Heart left ventricle (tissue), 16 donors: ENCODE results near the gene SNRPE. TPM values are rescaled to one million over a fixed set of nuclear protein-coding genes. Genes with fewer than 3 reads are reported as not detected.
"Not testable (repeated sequence)": the region's sequence is repeated elsewhere in the genome, so short reads cannot be mapped to it uniquely, and the experiment has no call there.

ENCODE experiments used
- ATAC-seq, 4 donors: fragments of 200-7000 bp; cut with Tn5 transposase; one replicate each; pipeline ENCODE4 v1.9.1; 2020 to 2022; ENCODE audit warnings: moderate library complexity in 4 of 4, mild to moderate bottlenecking in 3 of 4, moderate number of reproducible peaks in 1 of 4
- DNase-seq, 5 donors: peaks; one replicate each; pipeline ENCODE4 v3.0.0-alpha.2; 2020
- H3K27ac ChIP-seq, 12 donors: fragments of 200-600 bp; sonication (generic) in 4 of 12; one replicate each; pipeline versions ENCODE4 v1.5.0 to v1.8.0; 2016 to 2022; ENCODE audit warnings: mild to moderate bottlenecking in 2 of 12
- H3K27me3 ChIP-seq, 9 donors: fragments of 200-600 bp; sonication (generic) in 2 of 9; one replicate each; pipeline versions ENCODE4 v1.5.1 to v1.8.0; 2016 to 2022; ENCODE audit warnings: mild to moderate bottlenecking in 3 of 9
- H3K36me3 ChIP-seq, 9 donors: fragments of 200-600 bp; sonication (generic) in 2 of 9; one replicate each; pipeline versions ENCODE4 v1.5.0 to v1.8.0; 2018 to 2022; ENCODE audit warnings: mild to moderate bottlenecking in 2 of 9
- H3K4me1 ChIP-seq, 12 donors: fragments of 200-600 bp; sonication (generic) in 4 of 12; one replicate each; pipeline versions ENCODE4 v1.5.0 to v1.8.0; 2016 to 2022; ENCODE audit warnings: mild to moderate bottlenecking in 3 of 12
- H3K4me3 ChIP-seq, 12 donors: fragments of 200-600 bp; sonication (generic) in 4 of 12; one replicate each; pipeline versions ENCODE4 v1.5.0 to v1.8.0; 2017 to 2022; ENCODE audit warnings: mild to moderate bottlenecking in 9 of 12, moderate library complexity in 4 of 12
- H3K9me3 ChIP-seq, 12 donors: fragments of 200-600 bp; sonication (generic) in 4 of 12; one replicate each; pipeline versions ENCODE4 v1.5.0 to v1.8.0; 2016 to 2022; ENCODE audit warnings: mild to moderate bottlenecking in 1 of 12
- POLR2A ChIP-seq, 2 donors: fragments of 450-650 bp; IDR thresholded peaks; one replicate each; pipeline ENCODE4 v1.6.1; 2017; ENCODE audit warnings: antibody characterized with exemption in 2 of 2, mild to moderate bottlenecking in 2 of 2, moderate library complexity in 2 of 2
- WGBS, 4 donors: extraction: QIAGEN DNeasy Blood & Tissue Kit in 2 of 4; methylation state at CpG; one replicate each; pipeline versions ENCODE4 v1.1.5 to v1.1.7; 2013 to 2018; 5-methylcytosine and 5-hydroxymethylcytosine counted together
- intact Hi-C, 10 donors: fragments of 100-400 bp; cut with DNase I; formaldehyde crosslinking; loops; one replicate each; pipeline versions ENCODE4 v1.11.1 to v1.14.2; 2022
- polyA plus RNA-seq, 2 donors: library from polyadenylated mRNA; stranded (reverse); fragments of 200-250 nt; gene quantifications; one replicate each; pipeline ENCODE4 v1.2.3, GENCODE V29; 2013
- total RNA-seq, 9 donors: library from RNA; depleted of rRNA in 2 of 9; stranded (reverse); fragments of >200 nt in 2 of 9; fragmentation: NEBNext Ultra II Directional in 3 of 9; extraction: Animal tissue kit (Norgen Biotek cat#: 25700) in 3 of 9; gene quantifications; one replicate each; pipeline versions ENCODE4 v1.1.0 to v1.2.4, GENCODE V29; 2016 to 2023
- TF ChIP-seq, protein P1 (sequence below), 12 donors: fragments of 200-600 bp; sonication (generic) in 4 of 12; IDR thresholded peaks; one replicate each; pipeline versions ENCODE4 v1.5.0 to v1.8.0; 2018 to 2022; ENCODE audit warnings: antibody characterized with exemption in 12 of 12, mild to moderate bottlenecking in 5 of 12
- donor health status: ischemic (EF 13 %, LVEDD 7.1; RV severe dilation, severe dysfunction).
- donor health status: healthy with polysubstance abuse.
- donor health status: DM: no; HTN: yes; CAD: no.
- donor health status: DM: no; HTN: no; CAD: no.
- donor health status: ischemic (EF 25% LVEDD 6.9; RV normal size, moderate dysfunction).
- donor health status: ischemic (EF 25% LVEDD 5.7; RV mildly dilated, moderate dysfunction).
- donor health status: healthy.
- donor health status: DM: yes; HTN: yes; CAD: no.
- donor health status: ischemic (EF 35%, LVEDD 5.7; RV mildly dilated, moderate dysfunction).
- donor health status: nonischemic (EF 11% LVEDD 7.7; RV severe dilation, severe dysfunction).
- donor health status: DM: yes; HTN: yes; CAD: no.
- donor health status: PGD.
- donor health status: ischemic (EF 29% LVEDD 5.4; RV normal size, mild dysfunction).
- donor health status: nonischemic (EF 23%, LVEDD 6.1; RV moderate dilation, normal function).

The SNRPE gene
- total and polyA plus RNA-seq, 11 donors, result 17.7 to 124 (median 59.2) TPM

DNA sequence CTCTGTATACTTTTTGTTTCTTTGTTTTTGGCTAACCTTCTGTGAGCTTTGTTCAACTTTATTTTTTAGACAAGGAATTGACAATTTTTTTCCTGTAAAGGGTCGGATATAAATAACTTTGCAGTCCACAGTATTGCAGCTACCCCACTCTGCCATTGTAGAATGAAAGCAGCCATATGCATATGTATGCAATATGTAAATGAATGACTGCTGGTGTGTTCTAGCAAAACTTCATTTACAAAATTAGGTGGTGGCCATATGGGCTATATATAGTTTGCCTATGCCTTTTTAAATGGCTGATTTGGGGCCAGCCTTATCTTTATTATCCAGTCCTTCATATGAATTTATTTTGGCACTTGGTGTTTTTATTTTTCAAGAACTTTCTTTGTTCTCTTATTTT, 18.0 kb upstream of the SNRPE start:
- ATAC-seq (no peak), DNase-seq (no peak)
- Histone ChIP-seq H3K9me3 (no peaks in the 10 kb centered on the region), H3K27ac (no peak overlapping the region), H3K4me3 (no peak overlapping the region), H3K36me3 (peaks cover under 1 to 97% (median 84%) of the 10 kb centered on the region in 9 donors), H3K4me1 (peaks cover 0 to 7% (median 0%) of the 10 kb centered on the region in 12 donors), H3K27me3 (no peaks in the 10 kb centered on the region)
- intact Hi-C loops, result no loop called here
- no peak for TF ChIP-seq POLR2A (IDR thresholded peaks at IDR 0.05)
- TF ChIP-seq, protein P1, sequence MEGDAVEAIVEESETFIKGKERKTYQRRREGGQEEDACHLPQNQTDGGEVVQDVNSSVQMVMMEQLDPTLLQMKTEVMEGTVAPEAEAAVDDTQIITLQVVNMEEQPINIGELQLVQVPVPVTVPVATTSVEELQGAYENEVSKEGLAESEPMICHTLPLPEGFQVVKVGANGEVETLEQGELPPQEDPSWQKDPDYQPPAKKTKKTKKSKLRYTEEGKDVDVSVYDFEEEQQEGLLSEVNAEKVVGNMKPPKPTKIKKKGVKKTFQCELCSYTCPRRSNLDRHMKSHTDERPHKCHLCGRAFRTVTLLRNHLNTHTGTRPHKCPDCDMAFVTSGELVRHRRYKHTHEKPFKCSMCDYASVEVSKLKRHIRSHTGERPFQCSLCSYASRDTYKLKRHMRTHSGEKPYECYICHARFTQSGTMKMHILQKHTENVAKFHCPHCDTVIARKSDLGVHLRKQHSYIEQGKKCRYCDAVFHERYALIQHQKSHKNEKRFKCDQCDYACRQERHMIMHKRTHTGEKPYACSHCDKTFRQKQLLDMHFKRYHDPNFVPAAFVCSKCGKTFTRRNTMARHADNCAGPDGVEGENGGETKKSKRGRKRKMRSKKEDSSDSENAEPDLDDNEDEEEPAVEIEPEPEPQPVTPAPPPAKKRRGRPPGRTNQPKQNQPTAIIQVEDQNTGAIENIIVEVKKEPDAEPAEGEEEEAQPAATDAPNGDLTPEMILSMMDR (IDR thresholded peaks at IDR 0.05), result no peak
- WGBS, 4 donors, result 71 to 85% (median 79%) methylated on average over 1 of the region's 1 CpG

DNA sequence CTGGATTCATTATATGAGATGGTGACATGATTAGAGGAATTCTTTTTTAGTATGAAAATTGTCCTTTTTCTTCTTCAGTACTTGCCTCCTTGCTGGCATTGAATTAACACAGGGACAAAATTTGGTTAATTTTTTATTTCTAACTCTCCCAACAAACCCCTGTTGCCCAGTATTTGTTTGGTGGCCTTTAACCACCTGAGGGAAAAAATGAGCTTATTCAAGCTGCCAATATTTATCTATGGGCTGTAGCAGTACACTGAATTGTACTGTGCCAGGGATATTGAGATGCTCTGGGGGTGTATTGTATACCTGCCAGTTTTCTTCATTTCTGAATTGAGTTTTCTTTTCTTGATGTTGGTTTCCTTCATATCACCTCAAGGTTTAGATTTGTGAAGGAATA, 8.3 kb upstream of the SNRPE start:
- H3K4me1 ChIP-seq, DNase-seq, H3K27ac ChIP-seq, ATAC-seq, H3K27me3 ChIP-seq, H3K9me3 ChIP-seq, H3K4me3 ChIP-seq: not testable (repeated sequence)
- intact Hi-C loops, result loop anchor here in 2 of 10 donors (10.0 kb wide), 2 partner anchors 352 to 552 kb away; no protein-coding TSS in a partner anchor
- peaks cover 0 to 87% (median 73%) of the 10 kb centered on the region in 9 donors for H3K36me3 ChIP-seq

DNA sequence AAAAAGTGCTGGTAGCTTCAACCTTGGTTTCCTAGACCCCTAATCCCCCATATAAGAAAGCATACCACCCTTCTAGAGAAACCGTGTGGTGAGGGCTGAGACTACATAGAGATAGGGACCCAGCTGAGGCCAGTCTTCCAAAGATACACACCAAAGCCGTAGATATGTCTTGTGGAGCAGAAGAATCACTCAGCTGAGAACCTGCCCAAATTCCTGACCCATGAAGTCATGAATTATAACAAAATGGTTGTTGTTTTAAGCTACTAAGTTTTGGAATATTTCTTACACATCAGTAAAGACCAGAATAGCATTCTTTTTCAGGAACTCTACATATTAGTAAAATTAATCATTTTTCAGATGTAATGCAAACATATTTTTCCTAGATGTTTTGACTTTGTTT, 3.3 kb upstream of the SNRPE start:
- Histone ChIP-seq H3K27ac (no peak overlapping the region), H3K36me3 (peaks cover 0 to 39% (median 28%) of the 10 kb centered on the region in 9 donors), H3K27me3 (no peaks in the 10 kb centered on the region), H3K4me1 (peaks cover 0 to 25% (median 16%) of the 10 kb centered on the region in 12 donors), H3K9me3 (no peaks in the 10 kb centered on the region), H3K4me3 (no peak overlapping the region)
- ATAC-seq (no peak), DNase-seq (no peak)
- WGBS, 4 donors, result 27 to 40% (median 35%) methylated on average over 2 of the region's 2 CpGs
- intact Hi-C loops, result loop anchor here in 2 of 10 donors (10.0 kb wide), 2 partner anchors 347 to 547 kb away; no protein-coding TSS in a partner anchor
- TF ChIP-seq POLR2A (IDR thresholded peaks at IDR 0.05), result no peak
- TF ChIP-seq, protein P1 (IDR thresholded peaks at IDR 0.05), result no peak

DNA sequence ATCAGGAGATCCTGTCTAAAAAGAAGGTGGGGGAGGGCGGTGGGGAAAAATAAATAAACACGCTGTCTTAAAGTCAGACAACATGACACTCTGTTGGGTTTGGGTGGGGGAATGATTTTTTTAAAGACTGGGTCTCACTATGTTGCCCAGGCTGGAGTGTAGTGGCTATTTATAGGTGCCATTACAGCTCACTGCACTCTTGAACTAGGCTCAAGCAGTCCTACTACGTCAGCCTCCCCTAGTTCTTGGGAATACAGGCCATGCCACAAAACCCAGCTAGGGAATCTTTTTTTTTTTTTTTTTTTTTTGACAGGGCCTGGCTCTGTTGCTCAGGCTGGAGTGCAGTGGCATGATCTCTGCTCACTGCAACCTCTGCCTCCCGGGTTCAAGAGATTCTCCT, 2.4 kb upstream of the SNRPE start:
- TF ChIP-seq, protein P1 (IDR thresholded peaks at IDR 0.05), result no peak
- no peak for TF ChIP-seq POLR2A (IDR thresholded peaks at IDR 0.05)
- WGBS, 4 donors, result 72 to 87% (median 79%) methylated on average over 4 of the region's 4 CpGs
- no peaks in the 10 kb centered on the region for H3K27me3 ChIP-seq
- H3K4me1 ChIP-seq, result peaks cover 0 to 25% (median 16%) of the 10 kb centered on the region in 12 donors
- no peak for ATAC-seq
- peaks cover 0 to 39% (median 30%) of the 10 kb centered on the region in 9 donors for H3K36me3 ChIP-seq
- no peak overlapping the region for H3K4me3 ChIP-seq
- no peak for DNase-seq
- H3K9me3 ChIP-seq, result no peaks in the 10 kb centered on the region
- intact Hi-C loops, result loop anchor here in 2 of 10 donors (10.0 kb wide), 2 partner anchors 346 to 546 kb away; no protein-coding TSS in a partner anchor
- no peak overlapping the region for H3K27ac ChIP-seq
